ENCODE measurements around the gene RBM24. TPM values are rescaled to one million over a fixed set of nuclear protein-coding genes. Genes with fewer than 3 reads are reported as not detected.
"Not testable (repeated sequence)": the region's sequence is repeated elsewhere in the genome, so short reads cannot be mapped to it uniquely, and the experiment has no call there.

The RBM24 gene
- total RNA-seq, 1 donor from 2014 or later, result 189 TPM

DNA sequence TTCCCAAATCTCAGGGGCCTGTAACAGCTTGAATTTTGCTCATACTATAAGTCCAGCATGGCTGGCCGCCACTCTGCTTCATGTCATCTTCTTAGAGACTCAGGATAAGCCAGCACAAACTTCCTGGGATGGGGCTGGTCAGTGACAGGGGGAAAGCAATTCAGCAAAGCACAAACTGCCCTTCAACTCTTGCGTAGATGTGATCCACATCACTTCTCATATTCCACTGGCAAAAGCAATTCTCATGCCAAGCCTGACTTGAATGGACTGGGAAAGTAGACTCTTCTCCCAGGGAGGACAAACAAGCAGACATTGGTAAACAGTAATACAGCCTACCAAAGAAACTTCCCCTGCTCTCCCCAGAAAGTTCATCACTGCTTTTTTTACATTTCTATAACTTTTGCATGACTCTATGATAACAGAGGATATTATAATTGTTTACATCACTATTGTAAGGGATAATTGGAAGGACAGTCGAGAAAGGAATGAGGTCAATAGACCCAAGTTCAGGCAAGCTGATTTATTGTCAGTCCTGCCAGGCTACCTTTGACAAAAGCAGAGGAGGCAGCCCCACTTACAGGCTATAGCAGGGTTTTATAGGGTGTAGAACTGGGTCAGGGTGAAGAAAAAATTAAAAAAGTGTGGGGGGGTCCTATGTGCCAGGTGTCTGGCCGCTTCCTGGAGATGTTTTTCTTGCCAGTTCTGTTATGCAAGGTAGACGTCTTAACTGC, 37.4 kb downstream of the RBM24 start:
- intact Hi-C loops (cut with micrococcal nuclease), result no loop called here
- TF ChIP-seq, protein P1, sequence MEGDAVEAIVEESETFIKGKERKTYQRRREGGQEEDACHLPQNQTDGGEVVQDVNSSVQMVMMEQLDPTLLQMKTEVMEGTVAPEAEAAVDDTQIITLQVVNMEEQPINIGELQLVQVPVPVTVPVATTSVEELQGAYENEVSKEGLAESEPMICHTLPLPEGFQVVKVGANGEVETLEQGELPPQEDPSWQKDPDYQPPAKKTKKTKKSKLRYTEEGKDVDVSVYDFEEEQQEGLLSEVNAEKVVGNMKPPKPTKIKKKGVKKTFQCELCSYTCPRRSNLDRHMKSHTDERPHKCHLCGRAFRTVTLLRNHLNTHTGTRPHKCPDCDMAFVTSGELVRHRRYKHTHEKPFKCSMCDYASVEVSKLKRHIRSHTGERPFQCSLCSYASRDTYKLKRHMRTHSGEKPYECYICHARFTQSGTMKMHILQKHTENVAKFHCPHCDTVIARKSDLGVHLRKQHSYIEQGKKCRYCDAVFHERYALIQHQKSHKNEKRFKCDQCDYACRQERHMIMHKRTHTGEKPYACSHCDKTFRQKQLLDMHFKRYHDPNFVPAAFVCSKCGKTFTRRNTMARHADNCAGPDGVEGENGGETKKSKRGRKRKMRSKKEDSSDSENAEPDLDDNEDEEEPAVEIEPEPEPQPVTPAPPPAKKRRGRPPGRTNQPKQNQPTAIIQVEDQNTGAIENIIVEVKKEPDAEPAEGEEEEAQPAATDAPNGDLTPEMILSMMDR (IDR thresholded peaks at IDR 0.05; ENCODE audit: borderline replicate concordance), result no peak
- no peak overlapping the region for H3K27ac ChIP-seq (replicated peaks)

DNA sequence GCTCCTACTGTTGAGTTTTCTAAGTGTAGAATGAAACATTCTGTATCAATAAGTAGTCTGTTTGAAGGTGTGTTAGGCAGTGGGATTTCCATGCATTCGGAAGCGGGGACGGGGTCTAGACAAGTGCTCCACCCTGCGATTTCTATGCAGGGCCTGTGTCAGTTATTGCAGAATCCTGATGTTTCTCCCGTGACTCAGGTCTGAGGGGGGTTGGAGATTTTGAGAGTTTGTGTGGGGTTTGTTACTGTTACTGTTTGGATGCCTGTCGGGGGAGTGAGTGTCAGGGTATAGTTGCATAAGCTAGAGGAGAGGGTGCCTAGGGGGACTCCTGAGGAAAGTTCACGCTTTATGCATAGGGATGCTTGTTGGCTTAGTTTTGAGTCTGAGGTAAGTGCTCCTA, 39.1 kb downstream of the RBM24 start:
- intact Hi-C loops (cut with micrococcal nuclease); H3K36me3 ChIP-seq; H3K4me1 ChIP-seq; H3K9me3 ChIP-seq (replicated peaks); H3K27ac ChIP-seq (replicated peaks); H3K4me3 ChIP-seq; DNase-seq; H3K27me3 ChIP-seq (ENCODE audit: low read depth): not testable (repeated sequence)

More for the DNA sequence above, 37.4 kb downstream of the RBM24 start:
- H3K4me3 ChIP-seq, result no peak overlapping the region
- H3K4me1 ChIP-seq, result no peaks in the 10 kb centered on the region
- H3K36me3 ChIP-seq, result no peaks in the 10 kb centered on the region
- H3K27me3 ChIP-seq (ENCODE audit: low read depth), result no peaks in the 10 kb centered on the region
- DNase-seq, result no peak
- no peaks in the 10 kb centered on the region for H3K9me3 ChIP-seq (replicated peaks)

DNA sequence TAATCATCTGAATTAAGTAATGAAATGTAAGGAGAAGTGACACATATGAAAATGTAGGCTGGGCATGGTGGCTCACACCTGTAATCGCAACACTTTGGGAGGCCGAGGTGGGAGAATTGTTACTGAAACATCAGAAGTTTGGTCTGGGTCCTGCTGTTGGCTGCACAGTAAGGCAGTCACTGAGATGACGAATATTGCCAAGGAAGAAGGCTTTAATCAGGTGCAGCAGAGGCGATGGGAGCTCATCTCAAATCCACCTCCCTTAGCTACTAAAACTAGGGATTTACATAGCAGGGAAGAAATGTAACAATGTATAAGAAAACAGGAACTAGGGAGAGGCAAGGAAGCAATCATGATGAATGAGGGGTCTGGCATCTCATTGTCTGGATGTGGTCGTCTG, 50.1 kb downstream of the RBM24 start:
- TF ChIP-seq, protein P1 (IDR thresholded peaks at IDR 0.05; ENCODE audit: borderline replicate concordance), result no peak
- Histone ChIP-seq H3K27me3 (ENCODE audit: low read depth) (no peaks in the 10 kb centered on the region), H3K9me3 (replicated peaks) (peaks cover 4% of the 10 kb centered on the region), H3K4me1 (no peaks in the 10 kb centered on the region), H3K27ac (replicated peaks) (no peak overlapping the region), H3K4me3 (no peak overlapping the region), H3K36me3 (no peaks in the 10 kb centered on the region)
- no peak for DNase-seq
- intact Hi-C loops (cut with micrococcal nuclease), result no loop called here

DNA sequence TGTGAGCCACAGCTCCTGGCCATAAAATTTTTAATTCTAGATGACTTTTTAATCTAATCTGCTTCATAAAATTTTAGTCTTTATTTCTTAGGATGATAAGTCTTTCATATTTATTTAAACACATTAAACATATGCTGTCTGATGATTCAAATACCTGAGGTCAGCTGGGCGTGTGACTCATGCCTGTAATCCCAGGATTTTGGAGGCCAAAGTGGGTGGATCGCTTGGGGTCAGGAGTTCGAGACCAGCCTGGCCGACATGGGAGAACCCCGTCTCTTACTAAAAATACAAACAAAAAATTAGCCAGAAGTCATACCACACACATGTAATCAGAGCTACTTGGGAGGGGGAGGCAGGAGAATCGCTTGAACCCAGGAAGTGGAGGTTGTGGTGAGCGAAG, 53.1 kb downstream of the RBM24 start:
- Histone ChIP-seq H3K27me3 (ENCODE audit: low read depth) (no peaks in the 10 kb centered on the region), H3K4me1 (no peaks in the 10 kb centered on the region), H3K9me3 (replicated peaks) (peaks cover 4% of the 10 kb centered on the region), H3K4me3 (no peak overlapping the region), H3K27ac (replicated peaks) (no peak overlapping the region), H3K36me3 (no peaks in the 10 kb centered on the region)
- TF ChIP-seq, protein P1 (IDR thresholded peaks at IDR 0.05; ENCODE audit: borderline replicate concordance), result no peak
- intact Hi-C loops (cut with micrococcal nuclease), result no loop called here
- no peak for DNase-seq

DNA sequence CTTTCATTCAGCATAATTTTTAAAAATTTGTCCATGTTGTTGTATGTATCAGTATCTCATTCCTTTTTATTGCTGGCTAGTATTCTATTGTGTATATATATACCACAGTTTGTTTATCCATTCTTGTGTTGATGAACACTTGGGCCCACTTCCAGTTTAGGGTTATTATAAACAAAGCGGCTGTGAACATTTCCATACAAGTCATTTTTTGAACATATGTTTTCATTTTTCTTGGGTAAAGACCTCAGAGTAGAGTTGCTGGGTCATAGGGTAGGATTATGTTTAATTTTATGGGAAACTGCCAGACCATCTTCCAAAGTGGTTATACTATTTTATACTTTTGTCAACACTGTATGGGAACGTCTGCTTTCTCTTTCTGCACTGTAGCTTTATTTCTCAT, 55.3 kb downstream of the RBM24 start:
- H3K27ac ChIP-seq (replicated peaks), result no peak overlapping the region
- TF ChIP-seq, protein P1 (IDR thresholded peaks at IDR 0.05; ENCODE audit: borderline replicate concordance), result no peak

DNA sequence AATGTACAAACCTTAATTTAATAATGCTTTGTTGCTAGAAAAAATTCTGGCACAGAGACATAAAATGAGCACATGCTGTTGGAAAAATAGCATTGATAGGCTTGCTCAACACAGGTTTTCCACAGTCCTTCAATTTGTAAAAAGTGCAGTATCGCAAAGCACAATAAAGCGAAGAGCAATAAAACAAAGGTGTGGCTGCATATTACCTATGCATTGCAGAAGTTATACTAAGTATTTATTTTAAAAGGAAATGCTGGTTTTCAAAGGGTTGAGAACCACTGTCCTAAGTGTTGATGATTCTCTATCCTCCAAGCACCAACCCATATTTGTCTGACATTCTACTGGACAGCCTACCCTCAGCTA, 58.1 kb downstream of the RBM24 start:
- H3K36me3 ChIP-seq, result no peaks in the 10 kb centered on the region
- H3K9me3 ChIP-seq (replicated peaks), result no peaks in the 10 kb centered on the region
- no peak overlapping the region for H3K4me3 ChIP-seq
- intact Hi-C loops (cut with micrococcal nuclease), result no loop called here
- no peak overlapping the region for H3K27ac ChIP-seq (replicated peaks)
- no peaks in the 10 kb centered on the region for H3K27me3 ChIP-seq (ENCODE audit: low read depth)
- H3K4me1 ChIP-seq, result no peaks in the 10 kb centered on the region
- DNase-seq, result no peak
- TF ChIP-seq, protein P1 (IDR thresholded peaks at IDR 0.05; ENCODE audit: borderline replicate concordance), result no peak

More for the DNA sequence above, 55.3 kb downstream of the RBM24 start:
- Histone ChIP-seq H3K4me3 (no peak overlapping the region), H3K27me3 (ENCODE audit: low read depth) (no peaks in the 10 kb centered on the region), H3K9me3 (replicated peaks) (no peaks in the 10 kb centered on the region), H3K36me3 (no peaks in the 10 kb centered on the region), H3K4me1 (no peaks in the 10 kb centered on the region)
- intact Hi-C loops (cut with micrococcal nuclease), result no loop called here
- DNase-seq, result no peak

Data from left ventricle myocardium inferior (tissue), 1 donor.